ENCODE results near the gene SPATA9.
"Not testable (repeated sequence)": the region's sequence is repeated elsewhere in the genome, so short reads cannot be mapped to it uniquely, and the experiment has no call there.

Gene SPATA9

GRCh38 chr5:95718203-95718602 lies 35.4 kb upstream of the SPATA9 start:
- no peak overlapping the region for H3K4me2 ChIP-seq

GRCh38 chr5:95717439-95717838 lies 34.6 kb upstream of the SPATA9 start:
- no peaks in the 10 kb centered on the region for H3K79me2 ChIP-seq (ENCODE audit: insufficient read depth, low read depth)
- no peak overlapping the region for H3K4me3 ChIP-seq (IDR thresholded peaks at IDR 0.05; ENCODE audit: insufficient read depth, low read depth, low read length)
- no peaks in the 10 kb centered on the region for H4K20me1 ChIP-seq (ENCODE audit: insufficient read depth)
- no peak overlapping the region for H3K4me2 ChIP-seq
- H3K4me1 ChIP-seq (ENCODE audit: low read depth, poor library complexity, severe bottlenecking) = peaks cover 30% of the 10 kb centered on the region
- TF ChIP-seq CTCF (conservative IDR thresholded peaks at IDR 0.05; ENCODE audit: low read depth, low read length) = no peak
- no peak overlapping the region for H2AFZ ChIP-seq (ENCODE audit: low read depth)
- H3K27ac ChIP-seq = no peak overlapping the region
- H3K27me3 ChIP-seq (ENCODE audit: insufficient read depth, low read depth) = no peaks in the 10 kb centered on the region
- no peaks in the 10 kb centered on the region for H3K36me3 ChIP-seq (ENCODE audit: insufficient read depth)
- H3K9ac ChIP-seq = no peak overlapping the region

More at GRCh38 chr5:95718203-95718602, 35.4 kb upstream of the SPATA9 start:
- Histone ChIP-seq H3K27me3 (ENCODE audit: insufficient read depth, low read depth) (no peaks in the 10 kb centered on the region), H3K4me3 (IDR thresholded peaks at IDR 0.05; ENCODE audit: insufficient read depth, low read depth, low read length) (no peak overlapping the region), H3K79me2 (ENCODE audit: insufficient read depth, low read depth) (no peaks in the 10 kb centered on the region), H3K27ac (no peak overlapping the region), H4K20me1 (ENCODE audit: insufficient read depth) (no peaks in the 10 kb centered on the region), H3K36me3 (ENCODE audit: insufficient read depth) (no peaks in the 10 kb centered on the region), H3K9ac (no peak overlapping the region), H2AFZ (ENCODE audit: low read depth) (no peak overlapping the region), H3K4me1 (ENCODE audit: low read depth, poor library complexity, severe bottlenecking) (peaks cover 32% of the 10 kb centered on the region)
- TF ChIP-seq CTCF (conservative IDR thresholded peaks at IDR 0.05; ENCODE audit: low read depth, low read length) = no peak

GRCh38 chr5:95715799-95716461 lies 33.1 kb upstream of the SPATA9 start:
- Histone ChIP-seq H3K79me2 (ENCODE audit: insufficient read depth, low read depth) (no peaks in the 10 kb centered on the region), H2AFZ (ENCODE audit: low read depth) (no peak overlapping the region), H3K27me3 (ENCODE audit: insufficient read depth, low read depth) (no peaks in the 10 kb centered on the region), H3K36me3 (ENCODE audit: insufficient read depth) (no peaks in the 10 kb centered on the region), H3K4me3 (IDR thresholded peaks at IDR 0.05; ENCODE audit: insufficient read depth, low read depth, low read length) (no peak overlapping the region), H3K4me2 (no peak overlapping the region), H4K20me1 (ENCODE audit: insufficient read depth) (no peaks in the 10 kb centered on the region), H3K9ac (no peak overlapping the region), H3K4me1 (ENCODE audit: low read depth, poor library complexity, severe bottlenecking) (peaks cover 26% of the 10 kb centered on the region), H3K27ac (no peak overlapping the region)
- no peak for TF ChIP-seq CTCF (conservative IDR thresholded peaks at IDR 0.05; ENCODE audit: low read depth, low read length)

- H3K36me3 ChIP-seq (ENCODE audit: insufficient read depth) = no peaks in the 10 kb centered on the region
- H3K4me2 ChIP-seq = no peak overlapping the region
- H3K4me1 ChIP-seq (ENCODE audit: low read depth, poor library complexity, severe bottlenecking) = peaks cover 26% of the 10 kb centered on the region
- H3K4me3 ChIP-seq (IDR thresholded peaks at IDR 0.05; ENCODE audit: insufficient read depth, low read depth, low read length) = no peak overlapping the region
- no peak overlapping the region for H3K9ac ChIP-seq
- no peaks in the 10 kb centered on the region for H3K79me2 ChIP-seq (ENCODE audit: insufficient read depth, low read depth)
- H3K27ac ChIP-seq = no peak overlapping the region
- TF ChIP-seq CTCF (conservative IDR thresholded peaks at IDR 0.05; ENCODE audit: low read depth, low read length) = no peak
- no peak overlapping the region for H2AFZ ChIP-seq (ENCODE audit: low read depth)
- H3K27me3 ChIP-seq (ENCODE audit: insufficient read depth, low read depth) = no peaks in the 10 kb centered on the region
- H4K20me1 ChIP-seq (ENCODE audit: insufficient read depth) = no peaks in the 10 kb centered on the region
Observed at GRCh38 chr5:95713960-95714710, 31.3 kb upstream of the SPATA9 start.

- not testable (repeated sequence) for H3K4me3 ChIP-seq (IDR thresholded peaks at IDR 0.05; ENCODE audit: insufficient read depth, low read depth, low read length); H3K4me2 ChIP-seq; H4K20me1 ChIP-seq (ENCODE audit: insufficient read depth); H3K36me3 ChIP-seq (ENCODE audit: insufficient read depth); H2AFZ ChIP-seq (ENCODE audit: low read depth); H3K9ac ChIP-seq; H3K79me2 ChIP-seq (ENCODE audit: insufficient read depth, low read depth); H3K27ac ChIP-seq; H3K27me3 ChIP-seq (ENCODE audit: insufficient read depth, low read depth)
- peaks cover 21% of the 10 kb centered on the region for H3K4me1 ChIP-seq (ENCODE audit: low read depth, poor library complexity, severe bottlenecking)
Observed at GRCh38 chr5:95713246-95713645, 30.5 kb upstream of the SPATA9 start.

All from KMS-11 (cell line).